Measurements from ENCODE around the gene NUMB.

DNA sequence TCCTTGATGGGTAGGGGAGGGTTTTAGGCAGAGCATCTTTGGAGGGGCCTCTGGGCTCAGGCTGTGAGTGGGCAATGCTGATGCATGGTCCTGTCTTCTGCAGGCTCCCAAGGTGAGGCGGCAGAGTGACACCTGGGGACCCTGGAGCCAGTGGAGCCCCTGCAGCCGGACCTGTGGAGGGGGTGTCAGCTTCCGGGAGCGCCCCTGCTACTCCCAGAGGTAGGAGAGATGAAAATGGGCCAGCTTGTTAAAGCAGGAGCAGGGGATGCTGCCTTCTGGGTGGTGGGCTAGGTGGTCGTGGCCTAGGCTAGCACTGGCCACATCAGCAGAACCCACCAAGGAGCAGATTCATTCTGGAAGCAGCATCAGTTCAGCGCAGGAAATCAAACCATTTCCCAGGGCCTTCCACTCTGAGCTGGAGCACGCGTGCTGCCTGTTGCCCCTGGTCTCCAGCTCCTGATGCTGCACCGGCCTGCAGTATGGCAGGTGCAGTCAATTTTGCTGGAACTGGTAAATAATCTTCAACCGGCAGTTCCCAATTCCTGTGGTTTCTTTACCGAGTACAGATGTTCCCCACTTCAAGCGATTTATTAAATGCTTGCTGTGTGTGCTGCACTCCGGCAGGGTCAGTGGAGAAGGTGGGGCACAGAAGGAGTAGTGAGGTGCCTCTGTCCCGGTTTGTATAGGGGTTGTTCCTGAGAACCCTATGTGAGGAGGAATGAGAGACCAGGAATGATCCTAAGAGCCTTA lies 213.6 kb downstream of the NUMB start:
- TF ChIP-seq, protein P1, sequence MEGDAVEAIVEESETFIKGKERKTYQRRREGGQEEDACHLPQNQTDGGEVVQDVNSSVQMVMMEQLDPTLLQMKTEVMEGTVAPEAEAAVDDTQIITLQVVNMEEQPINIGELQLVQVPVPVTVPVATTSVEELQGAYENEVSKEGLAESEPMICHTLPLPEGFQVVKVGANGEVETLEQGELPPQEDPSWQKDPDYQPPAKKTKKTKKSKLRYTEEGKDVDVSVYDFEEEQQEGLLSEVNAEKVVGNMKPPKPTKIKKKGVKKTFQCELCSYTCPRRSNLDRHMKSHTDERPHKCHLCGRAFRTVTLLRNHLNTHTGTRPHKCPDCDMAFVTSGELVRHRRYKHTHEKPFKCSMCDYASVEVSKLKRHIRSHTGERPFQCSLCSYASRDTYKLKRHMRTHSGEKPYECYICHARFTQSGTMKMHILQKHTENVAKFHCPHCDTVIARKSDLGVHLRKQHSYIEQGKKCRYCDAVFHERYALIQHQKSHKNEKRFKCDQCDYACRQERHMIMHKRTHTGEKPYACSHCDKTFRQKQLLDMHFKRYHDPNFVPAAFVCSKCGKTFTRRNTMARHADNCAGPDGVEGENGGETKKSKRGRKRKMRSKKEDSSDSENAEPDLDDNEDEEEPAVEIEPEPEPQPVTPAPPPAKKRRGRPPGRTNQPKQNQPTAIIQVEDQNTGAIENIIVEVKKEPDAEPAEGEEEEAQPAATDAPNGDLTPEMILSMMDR (IDR thresholded peaks at IDR 0.05) = no peak
- no peak for TF ChIP-seq ZFX (IDR thresholded peaks at IDR 0.05; ENCODE audit: borderline replicate concordance)
